Calu3 (cell line): ENCODE measurements around the gene TSPAN8. TPM values are rescaled to one million over a fixed set of nuclear protein-coding genes. Genes with fewer than 3 reads are reported as not detected.

Experiments
- BruUV-seq: library from RNA; stranded (reverse); fragments of 400-500 nt; replicated peaks from 2 replicates; lab custom pipeline; 2021; lab: Mats Ljungman, UMichigan
- CTCF ChIA-PET: fragments of 300-600 bp; sonication (Branson Sonifier 250); formaldehyde crosslinking; loops from one replicate; lab custom pipeline; 2022; ENCODE audit warnings: antibody characterized with exemption; lab: Charles Lee
- DNase-seq: peaks from one replicate; pipeline ENCODE4 v3.0.0; 2022
- H3K27ac Mint-ChIP-seq: one replicate; pipeline ENCODE4 v1.8.0; 2022; ENCODE audit warnings: mixed read lengths; ENCODE audit not compliant: unreplicated experiment
- H3K27me3 Mint-ChIP-seq: one replicate; pipeline ENCODE4 v1.8.0; 2022; ENCODE audit warnings: mixed read lengths; ENCODE audit not compliant: unreplicated experiment
- H3K36me3 Mint-ChIP-seq: one replicate; pipeline ENCODE4 v1.8.0; 2022; ENCODE audit warnings: mild to moderate bottlenecking, moderate library complexity, mixed read lengths; ENCODE audit not compliant: insufficient read depth, unreplicated experiment
- H3K4me1 Mint-ChIP-seq: one replicate; pipeline ENCODE4 v1.8.0; 2022; ENCODE audit warnings: mild to moderate bottlenecking, low read depth, mixed read lengths; ENCODE audit not compliant: unreplicated experiment
- H3K4me3 Mint-ChIP-seq: one replicate; pipeline ENCODE4 v1.8.0; 2022; ENCODE audit warnings: mild to moderate bottlenecking, low read depth, moderate library complexity, mixed read lengths; ENCODE audit not compliant: unreplicated experiment
- H3K9me3 Mint-ChIP-seq: one replicate; pipeline ENCODE4 v1.8.0; 2022; ENCODE audit warnings: low read depth, mixed read lengths; ENCODE audit not compliant: unreplicated experiment
- intact Hi-C: fragments of 100-400 bp; cut with micrococcal nuclease; formaldehyde crosslinking; loops from one replicate; pipeline ENCODE4 v1.10.0; 2022; ENCODE audit not compliant: unreplicated experiment
- total RNA-seq: library from RNA; stranded (reverse); gene quantifications from 2 replicates; pipeline ENCODE4 v1.2.3, GENCODE V29; 2022
- TF ChIP-seq, protein P1 (sequence below): fragments of 200-600 bp; IDR thresholded peaks from one replicate; pipeline ENCODE4 v1.8.0; 2022; ENCODE audit warnings: antibody characterized with exemption; ENCODE audit not compliant: unreplicated experiment

TSPAN8 gene
- total RNA-seq, 1 experiment from 2014 or later = 289 TPM

DNA sequence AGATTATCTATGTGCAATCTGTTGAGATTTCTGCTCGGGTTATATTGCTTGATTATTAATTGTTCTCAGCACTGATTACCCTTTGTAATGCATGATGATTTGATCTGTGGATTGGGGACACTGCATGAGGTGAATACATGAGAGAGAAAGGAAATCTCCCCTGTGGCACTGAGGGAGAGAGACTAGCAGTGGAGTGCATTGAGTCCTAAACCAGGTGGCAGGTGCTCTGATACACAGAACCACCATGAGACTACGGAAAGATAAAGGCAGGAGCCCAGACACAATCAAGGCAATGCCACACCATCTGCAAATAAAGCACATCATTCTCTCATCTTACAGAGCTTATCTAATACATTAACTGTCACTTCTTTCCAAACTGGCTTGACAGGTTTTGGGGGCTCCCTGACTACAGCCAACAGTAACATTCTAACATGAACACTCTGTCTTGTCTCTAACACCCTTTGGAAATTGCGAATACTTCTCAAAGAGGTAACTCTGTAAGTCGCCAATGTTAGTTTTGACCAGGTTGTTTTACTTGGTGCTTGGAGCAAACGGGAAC is 37.6 kb upstream of the TSPAN8 start:
- no peaks in the 10 kb centered on the region for H3K36me3 Mint-ChIP-seq
- DNase-seq = peak; percentile 26
- TF ChIP-seq, protein P1, sequence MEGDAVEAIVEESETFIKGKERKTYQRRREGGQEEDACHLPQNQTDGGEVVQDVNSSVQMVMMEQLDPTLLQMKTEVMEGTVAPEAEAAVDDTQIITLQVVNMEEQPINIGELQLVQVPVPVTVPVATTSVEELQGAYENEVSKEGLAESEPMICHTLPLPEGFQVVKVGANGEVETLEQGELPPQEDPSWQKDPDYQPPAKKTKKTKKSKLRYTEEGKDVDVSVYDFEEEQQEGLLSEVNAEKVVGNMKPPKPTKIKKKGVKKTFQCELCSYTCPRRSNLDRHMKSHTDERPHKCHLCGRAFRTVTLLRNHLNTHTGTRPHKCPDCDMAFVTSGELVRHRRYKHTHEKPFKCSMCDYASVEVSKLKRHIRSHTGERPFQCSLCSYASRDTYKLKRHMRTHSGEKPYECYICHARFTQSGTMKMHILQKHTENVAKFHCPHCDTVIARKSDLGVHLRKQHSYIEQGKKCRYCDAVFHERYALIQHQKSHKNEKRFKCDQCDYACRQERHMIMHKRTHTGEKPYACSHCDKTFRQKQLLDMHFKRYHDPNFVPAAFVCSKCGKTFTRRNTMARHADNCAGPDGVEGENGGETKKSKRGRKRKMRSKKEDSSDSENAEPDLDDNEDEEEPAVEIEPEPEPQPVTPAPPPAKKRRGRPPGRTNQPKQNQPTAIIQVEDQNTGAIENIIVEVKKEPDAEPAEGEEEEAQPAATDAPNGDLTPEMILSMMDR = no peak
- BruUV-seq = no TSS peak
- no peaks in the 10 kb centered on the region for H3K9me3 Mint-ChIP-seq
- CTCF ChIA-PET = no interaction called here
- intact Hi-C loops = no loop called here
- H3K4me1 Mint-ChIP-seq = peaks cover 43% of the 10 kb centered on the region
- H3K27me3 Mint-ChIP-seq = no peaks in the 10 kb centered on the region
- no peak overlapping the region for H3K4me3 Mint-ChIP-seq
- H3K27ac Mint-ChIP-seq = no peak overlapping the region

DNA sequence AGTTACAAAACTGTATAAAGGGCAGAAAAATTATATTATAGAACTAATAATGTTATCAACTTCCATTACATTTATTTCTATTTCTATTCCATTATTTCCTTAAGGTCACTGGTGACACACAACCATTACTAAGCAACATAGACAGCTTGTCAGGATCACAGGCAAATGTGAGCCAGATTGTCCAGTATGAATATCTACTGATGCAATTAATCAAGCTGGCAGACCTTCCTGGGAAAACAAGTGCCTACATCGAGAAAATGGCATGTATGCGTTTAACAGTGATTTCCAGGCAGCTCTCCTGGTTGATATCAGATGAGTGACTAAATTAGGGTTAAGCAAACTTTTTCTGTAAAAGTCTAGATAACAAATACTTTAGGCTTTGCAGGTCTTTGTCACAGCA is 36.9 kb upstream of the TSPAN8 start:
- H3K9me3 Mint-ChIP-seq = peaks cover 2% of the 10 kb centered on the region
- intact Hi-C loops = no loop called here
- H3K4me1 Mint-ChIP-seq = peaks cover 42% of the 10 kb centered on the region
- TF ChIP-seq, protein P1 = no peak
- BruUV-seq = no TSS peak
- no peak overlapping the region for H3K4me3 Mint-ChIP-seq
- CTCF ChIA-PET = interaction anchor here (1.3 kb wide), 1 partner anchor 20 kb away, joined by 3 read pairs; no protein-coding TSS in a partner anchor
- H3K27ac Mint-ChIP-seq = no peak overlapping the region
- DNase-seq = no peak
- H3K36me3 Mint-ChIP-seq = no peaks in the 10 kb centered on the region
- H3K27me3 Mint-ChIP-seq = no peaks in the 10 kb centered on the region

DNA sequence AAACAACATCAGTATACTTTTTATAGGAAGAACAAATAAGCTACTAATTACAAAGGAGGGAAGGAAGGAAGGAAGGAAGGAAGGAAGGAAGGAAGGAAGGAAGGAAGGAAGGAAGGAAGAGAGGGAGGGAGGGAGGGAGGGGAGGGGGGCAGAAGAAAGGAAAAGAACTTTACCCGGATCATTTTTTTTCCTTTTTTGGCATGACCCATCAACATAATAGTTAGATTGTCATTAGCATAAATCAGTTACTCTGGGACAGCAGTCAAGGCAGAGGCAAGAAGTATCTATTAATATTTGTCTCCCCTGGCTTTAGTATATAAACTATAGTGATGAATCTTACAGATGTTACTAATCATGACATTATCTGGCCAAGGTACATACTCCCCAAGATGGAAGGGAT is 35.2 kb upstream of the TSPAN8 start:
- H3K4me3 Mint-ChIP-seq = no peak overlapping the region
- CTCF ChIA-PET = interaction anchor here (0.6 kb wide), 2 partner anchors 183 to 376 kb away, joined by 4 to 8 read pairs; no protein-coding TSS in a partner anchor
- H3K27me3 Mint-ChIP-seq = no peaks in the 10 kb centered on the region
- peaks cover 26% of the 10 kb centered on the region for H3K4me1 Mint-ChIP-seq
- H3K27ac Mint-ChIP-seq = no peak overlapping the region
- TF ChIP-seq, protein P1 = no peak
- peaks cover 2% of the 10 kb centered on the region for H3K9me3 Mint-ChIP-seq
- intact Hi-C loops = no loop called here
- no TSS peak for BruUV-seq
- no peaks in the 10 kb centered on the region for H3K36me3 Mint-ChIP-seq
- DNase-seq = no peak

DNA sequence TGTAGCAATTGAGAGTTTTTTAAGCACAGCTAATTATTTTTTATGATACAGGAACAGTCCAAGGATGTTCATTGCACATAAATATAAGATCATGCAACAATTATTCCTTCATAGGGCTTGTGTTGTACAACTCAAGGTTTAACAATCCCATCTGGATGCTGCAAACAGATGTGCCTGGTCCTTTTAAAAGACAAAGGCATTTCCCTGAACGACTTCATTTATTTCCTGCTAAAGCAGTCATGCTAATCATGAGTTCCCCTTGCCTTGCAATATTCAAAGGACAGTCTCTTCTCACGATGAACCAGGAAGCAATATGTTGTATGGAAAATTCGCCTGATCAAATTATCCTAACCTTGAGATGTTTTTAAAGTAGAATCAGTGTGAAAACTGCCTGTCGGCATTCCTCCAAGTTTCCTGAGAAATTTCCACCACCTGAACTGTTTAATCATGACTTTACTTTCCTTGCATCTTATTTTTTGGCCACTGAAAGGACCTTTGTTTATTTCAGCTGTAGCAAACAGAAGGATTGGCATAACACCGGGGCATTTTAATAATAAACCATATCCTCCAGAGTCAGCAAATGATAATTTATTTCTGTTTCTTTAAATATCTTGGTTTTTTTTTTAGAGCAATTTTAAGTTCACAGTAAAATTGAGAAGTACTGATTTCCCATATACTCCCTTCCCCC is 33.9 kb upstream of the TSPAN8 start:
- no peaks in the 10 kb centered on the region for H3K27me3 Mint-ChIP-seq
- CTCF ChIA-PET = no interaction called here
- H3K27ac Mint-ChIP-seq = no peak overlapping the region
- H3K4me3 Mint-ChIP-seq = no peak overlapping the region
- peaks cover 2% of the 10 kb centered on the region for H3K9me3 Mint-ChIP-seq
- no TSS peak for BruUV-seq
- H3K36me3 Mint-ChIP-seq = no peaks in the 10 kb centered on the region
- TF ChIP-seq, protein P1 = no peak
- H3K4me1 Mint-ChIP-seq = peaks cover 28% of the 10 kb centered on the region
- intact Hi-C loops = no loop called here
- DNase-seq = no peak
